Measurements from ENCODE around the gene FARSA. TPM values are rescaled to one million over a fixed set of nuclear protein-coding genes. Genes with fewer than 3 reads are reported as not detected.

The FARSA gene
- total and polyA plus RNA-seq, 2 donors (not counting 1 experiment from before 2014, with no cell fraction given) = 26.4 to 50.1 TPM

GRCh38 chr19:12946092-12946721, 12.7 kb upstream of the FARSA start:
- Histone ChIP-seq H2AFZ (ENCODE audit: insufficient read depth, low read depth, low read length, poor library complexity, severe bottlenecking) (peak overlapping the region; percentile 71), H3K9me3 (ENCODE audit: control extremely low read depth in 1 of 3, control insufficient read depth in 2 of 3, insufficient read depth in 1 of 3, low read length in 2 of 3) (peaks cover 0 to 7% (median 0%) of the 10 kb centered on the region in 3 donors), H3K4me3 (ENCODE audit: control extremely low read depth in 1 of 5, extremely low read depth in 1 of 5, insufficient read depth in 1 of 5, low read depth in 2 of 5, low read length in 4 of 5) (peak overlapping the region; percentile 55 to 90 (median 61)), H3K4me1 (ENCODE audit: control insufficient read depth in 2 of 2, insufficient read depth in 2 of 2, low read length in 2 of 2) (peaks cover 15 to 38% of the 10 kb centered on the region in 2 donors), H3K27ac (ENCODE audit: low read length in 2 of 2) (peak overlapping the region; percentile 68 to 86), H3K27me3 (replicated peaks in 1 of 4; ENCODE audit: control extremely low read depth in 1 of 4, control insufficient read depth in 3 of 4, insufficient read depth in 4 of 4, low read length in 3 of 4) (no peaks in the 10 kb centered on the region), H3K79me2 (ENCODE audit: control insufficient read depth, insufficient read depth, low read length) (peaks cover 40% of the 10 kb centered on the region), H4K20me1 (ENCODE audit: control insufficient read depth, insufficient read depth, low read length, poor library complexity, severe bottlenecking) (peaks cover 34% of the 10 kb centered on the region), H3K36me3 (replicated peaks in 1 of 2; ENCODE audit: control extremely low read depth in 1 of 2, control insufficient read depth in 1 of 2, extremely low read depth in 1 of 2, insufficient read depth in 2 of 2, low read length in 1 of 2) (peaks cover 0 to 75% of the 10 kb centered on the region in 2 experiments), H3K4me2 (replicated peaks; ENCODE audit: low read depth, low read length, poor library complexity, severe bottlenecking) (peak overlapping the region; percentile 94), H3K9ac (ENCODE audit: low read length) (peak overlapping the region; percentile 94)
- Mint-ChIP-seq H3K27me3 (no peaks in the 10 kb centered on the region), H3K9me3 (ENCODE audit: insufficient read depth) (no peaks in the 10 kb centered on the region), H3K4me1 (peaks cover 43% of the 10 kb centered on the region), H3K27ac (peak overlapping the region; percentile 92), H3K4me3 (peak overlapping the region; percentile 92)
- ATAC-seq (ENCODE audit: low read depth) (peak; percentile 48), DNase-seq (no peak)
- intact Hi-C loops (cut with micrococcal nuclease) = no loop called here
- under 1% methylated on average over 35 of the region's 40 CpGs for WGBS (ENCODE audit: insufficient coverage)
- ChIA-PET POLR2A (interaction anchor here (0.6 to 0.9 kb wide), 2 partner anchors 18 to 148 kb away, joined by 4 to 7 read pairs; no protein-coding TSS in a partner anchor), CTCF (interaction anchor here (1.0 to 1.4 kb wide), 4 partner anchors 9 to 149 kb away, joined by 3 to 5 read pairs (median 3); partner anchors contain the start of gene GADD45GIP1)
- TF ChIP-seq, protein P1, sequence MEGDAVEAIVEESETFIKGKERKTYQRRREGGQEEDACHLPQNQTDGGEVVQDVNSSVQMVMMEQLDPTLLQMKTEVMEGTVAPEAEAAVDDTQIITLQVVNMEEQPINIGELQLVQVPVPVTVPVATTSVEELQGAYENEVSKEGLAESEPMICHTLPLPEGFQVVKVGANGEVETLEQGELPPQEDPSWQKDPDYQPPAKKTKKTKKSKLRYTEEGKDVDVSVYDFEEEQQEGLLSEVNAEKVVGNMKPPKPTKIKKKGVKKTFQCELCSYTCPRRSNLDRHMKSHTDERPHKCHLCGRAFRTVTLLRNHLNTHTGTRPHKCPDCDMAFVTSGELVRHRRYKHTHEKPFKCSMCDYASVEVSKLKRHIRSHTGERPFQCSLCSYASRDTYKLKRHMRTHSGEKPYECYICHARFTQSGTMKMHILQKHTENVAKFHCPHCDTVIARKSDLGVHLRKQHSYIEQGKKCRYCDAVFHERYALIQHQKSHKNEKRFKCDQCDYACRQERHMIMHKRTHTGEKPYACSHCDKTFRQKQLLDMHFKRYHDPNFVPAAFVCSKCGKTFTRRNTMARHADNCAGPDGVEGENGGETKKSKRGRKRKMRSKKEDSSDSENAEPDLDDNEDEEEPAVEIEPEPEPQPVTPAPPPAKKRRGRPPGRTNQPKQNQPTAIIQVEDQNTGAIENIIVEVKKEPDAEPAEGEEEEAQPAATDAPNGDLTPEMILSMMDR (IDR thresholded peaks at IDR 0.05) = no peak
- TF ChIP-seq EZH2 (IDR thresholded peaks at IDR 0.05; ENCODE audit: borderline replicate concordance, insufficient read depth, low read depth, low read length, poor library complexity, severe bottlenecking) = no peak

Data from B cell (primary cell).